ENCODE measurements around the gene HDAC5.

- TF ChIP-seq CTCF (conservative IDR thresholded peaks at IDR 0.05 in 1 of 2, IDR thresholded peaks at IDR 0.05 in 1 of 2; ENCODE audit: low read depth in 1 of 2, low read length in 2 of 2) (no peak), EZH2 (IDR thresholded peaks at IDR 0.05; ENCODE audit: low read length, missing control alignments) (no peak)
Measured at GRCh38 chr17:44093231-44093900, 30.1 kb downstream of the HDAC5 start.
